GF-D8 (cell line): ENCODE data around the gene AGBL1.

Experiments
- DNase-seq: peaks from one replicate; lab custom pipeline; 2025; lab: John Stamatoyannopoulos, UW

AGBL1 gene

GRCh38 chr15:86079508-86080266 lies at the start of gene AGBL1:
AGBL1 (plus strand) TSS chr15:86079871.
- DNase-seq = no peak

GRCh38 chr15:86034904-86035303 lies 44.8 kb upstream of the AGBL1 start:
- DNase-seq = no peak

- DNase-seq = no peak
Observed at GRCh38 chr15:86036243-86036642, 43.4 kb upstream of the AGBL1 start.

GRCh38 chr15:86038491-86038890 lies 41.2 kb upstream of the AGBL1 start:
- no peak for DNase-seq

- DNase-seq = no peak
Observed at GRCh38 chr15:86040356-86041033, 39.2 kb upstream of the AGBL1 start.

- no peak for DNase-seq
Observed at GRCh38 chr15:86041399-86041798, 38.3 kb upstream of the AGBL1 start.

- no peak for DNase-seq
Observed at GRCh38 chr15:86042226-86042625, 37.4 kb upstream of the AGBL1 start.

GRCh38 chr15:86044981-86045380 lies 34.7 kb upstream of the AGBL1 start:
- no peak for DNase-seq

- DNase-seq = no peak
Observed at GRCh38 chr15:86054338-86054737, 25.3 kb upstream of the AGBL1 start.

GRCh38 chr15:86055688-86056087 lies 24.0 kb upstream of the AGBL1 start:
- no peak for DNase-seq

GRCh38 chr15:86059851-86060250 lies 19.8 kb upstream of the AGBL1 start:
- no peak for DNase-seq

- DNase-seq = no peak
Observed at GRCh38 chr15:86060674-86061073, 19.0 kb upstream of the AGBL1 start.

- DNase-seq = no peak
Observed at GRCh38 chr15:86061581-86061980, 18.1 kb upstream of the AGBL1 start.

- DNase-seq = no peak
Observed at GRCh38 chr15:86062646-86063243, 16.9 kb upstream of the AGBL1 start.

GRCh38 chr15:86063356-86064095 lies 16.1 kb upstream of the AGBL1 start:
- no peak for DNase-seq

- no peak for DNase-seq
Observed at GRCh38 chr15:86064326-86064725, 15.3 kb upstream of the AGBL1 start.

- no peak for DNase-seq
Observed at GRCh38 chr15:86066174-86066834, 13.4 kb upstream of the AGBL1 start.

GRCh38 chr15:86073281-86073680 lies 6.4 kb upstream of the AGBL1 start:
- no peak for DNase-seq

GRCh38 chr15:86076468-86076867 lies 3.2 kb upstream of the AGBL1 start:
- DNase-seq = no peak

- no peak for DNase-seq
Observed at GRCh38 chr15:86077070-86077469, 2.6 kb upstream of the AGBL1 start.

- DNase-seq = no peak
Observed at GRCh38 chr15:86080302-86080701, 631 bp downstream of the AGBL1 start.
